Fibroblast of skin of scalp (primary cell): ENCODE data around the gene COG5.
"Not testable (repeated sequence)": the region's sequence is repeated elsewhere in the genome, so short reads cannot be mapped to it uniquely, and the experiment has no call there.

Experiments
- DNase-seq: peaks from one replicate; pipeline ENCODE4 v3.0.0-alpha.2; 2013

COG5 gene

GRCh38 chr7:107172276-107173032 lies 391.3 kb downstream of the COG5 start:
- no peak for DNase-seq

DNA sequence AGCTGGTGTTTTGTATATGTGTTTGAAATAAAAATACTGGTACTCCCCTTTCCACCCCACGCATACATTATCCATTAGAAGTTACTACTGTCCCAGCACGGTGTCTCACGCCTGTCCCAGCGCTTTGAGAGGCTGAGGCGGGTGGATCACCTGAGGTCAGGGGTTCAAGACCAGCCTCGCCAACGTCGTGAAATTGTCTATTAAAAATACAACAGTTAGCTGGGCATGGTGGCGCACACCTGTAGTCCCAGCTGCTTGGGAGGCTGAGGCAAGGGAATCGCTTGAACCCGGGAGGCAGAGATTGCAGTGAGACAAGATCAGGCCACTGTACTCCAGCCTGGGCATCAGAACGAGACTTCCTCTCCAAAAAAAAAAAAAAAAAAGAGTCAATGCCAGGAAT lies 392.2 kb downstream of the COG5 start:
- no peak for DNase-seq

- no peak for DNase-seq
These were observed 393.4 kb downstream of the COG5 start for GRCh38 chr7:107170051-107170915.

- peak; percentile 94 for DNase-seq
These were observed 394.3 kb downstream of the COG5 start for GRCh38 chr7:107169120-107170050.

GRCh38 chr7:107168233-107169119 lies 395.2 kb downstream of the COG5 start, which contains the start of gene HBP1:
HBP1 (plus strand) TSS chr7:107169003; CDS start chr7:107179894, 10,891 bp downstream.
- peak; percentile 100 for DNase-seq

DNA sequence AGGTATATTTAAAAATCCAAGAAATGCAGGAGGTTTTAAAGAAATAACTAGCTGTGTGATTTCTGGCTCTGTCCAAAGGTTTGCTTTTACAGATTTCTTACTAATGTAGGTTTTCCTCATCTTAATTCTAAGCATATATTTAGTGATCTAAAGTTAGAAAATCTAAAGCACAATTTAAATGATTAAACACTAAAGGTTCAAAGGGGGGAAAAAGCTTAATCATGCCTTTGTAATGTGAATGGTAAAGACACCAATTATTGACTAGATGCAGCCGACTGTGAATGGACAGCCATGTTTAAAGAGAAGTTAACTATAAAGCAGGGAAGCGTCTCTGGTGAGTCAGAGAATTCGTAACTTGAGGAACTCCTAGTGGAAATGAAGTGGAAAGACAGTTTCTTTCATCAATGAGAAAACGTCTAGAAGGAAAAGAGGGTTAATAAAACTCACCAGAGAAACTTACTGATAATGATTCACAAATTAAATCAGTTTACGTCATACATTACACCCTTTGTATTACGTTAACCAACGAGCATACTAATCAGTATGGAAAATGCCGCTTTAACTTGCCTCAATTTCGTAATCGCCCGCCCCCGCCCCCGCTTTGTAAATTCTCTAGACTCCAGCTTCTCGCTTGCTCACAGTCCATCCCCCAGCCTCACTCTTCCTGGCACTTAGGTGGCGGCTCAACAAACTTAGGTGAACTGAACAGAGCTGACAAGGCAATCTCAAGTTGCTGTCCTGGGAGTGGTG lies 396.1 kb downstream of the COG5 start:
- peak; percentile 85 for DNase-seq

GRCh38 chr7:107166736-107167426 lies 396.8 kb downstream of the COG5 start:
- no peak for DNase-seq

- DNase-seq: no peak
These were observed 398.4 kb downstream of the COG5 start for GRCh38 chr7:107165341-107165740.

- no peak for DNase-seq
These were observed 399.6 kb downstream of the COG5 start for GRCh38 chr7:107164092-107164491.

DNA sequence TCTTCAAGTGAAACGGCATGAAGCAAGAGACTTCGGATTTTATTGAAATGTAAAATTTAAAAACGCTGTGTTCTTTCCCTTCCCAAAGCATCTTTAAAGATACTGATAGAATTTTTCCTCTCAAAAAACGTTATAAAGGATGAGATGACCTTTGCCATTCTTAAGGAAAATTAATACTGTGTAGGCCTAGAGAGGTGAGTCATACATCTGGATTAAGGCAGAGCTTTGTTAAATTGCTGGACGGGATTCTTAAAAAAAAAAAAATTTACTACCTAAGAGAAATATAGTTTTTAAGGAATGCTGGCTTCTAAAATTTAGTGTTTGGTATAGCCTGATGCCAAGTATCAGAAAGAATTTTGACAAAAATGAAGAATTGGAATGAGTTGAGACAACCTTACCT lies 401.2 kb downstream of the COG5 start:
- DNase-seq: no peak

DNA sequence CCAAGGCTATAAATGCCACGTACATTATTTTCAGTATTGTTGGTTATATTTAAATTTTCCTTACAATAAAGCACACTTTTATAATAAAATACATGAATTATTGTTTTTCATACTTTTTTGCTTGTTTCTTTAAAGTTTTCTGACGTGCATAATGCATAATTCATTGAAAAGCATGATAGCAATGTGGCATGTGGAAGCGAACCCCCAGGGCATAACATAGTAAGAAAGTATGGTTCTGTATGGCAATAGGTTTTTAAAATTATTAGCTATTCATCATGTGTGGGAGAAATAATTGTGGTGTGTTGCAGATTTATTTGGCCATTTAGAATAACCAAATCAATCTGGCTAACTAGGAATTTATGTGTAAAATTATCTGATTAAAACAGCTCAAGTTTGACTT lies 402.3 kb downstream of the COG5 start:
- DNase-seq: no peak

DNA sequence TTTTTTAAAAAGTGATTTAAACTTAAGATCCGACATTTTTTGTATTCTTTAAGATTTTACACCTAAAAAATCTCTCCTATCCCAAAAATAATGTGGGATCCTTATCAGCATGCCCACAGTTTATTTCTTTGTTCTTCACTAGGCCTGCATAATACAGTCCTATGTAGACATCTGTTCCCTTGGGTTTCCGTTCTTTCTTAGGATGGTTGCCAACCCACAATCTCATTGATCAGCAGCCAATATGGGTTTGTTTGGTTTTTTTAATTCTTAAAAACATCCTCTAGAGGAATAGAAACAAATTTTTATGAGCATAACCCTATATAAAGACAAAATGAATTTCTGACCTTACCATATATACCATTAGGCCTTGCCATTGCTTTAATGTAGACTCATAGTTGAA lies 403.3 kb downstream of the COG5 start:
- DNase-seq: no peak

DNA sequence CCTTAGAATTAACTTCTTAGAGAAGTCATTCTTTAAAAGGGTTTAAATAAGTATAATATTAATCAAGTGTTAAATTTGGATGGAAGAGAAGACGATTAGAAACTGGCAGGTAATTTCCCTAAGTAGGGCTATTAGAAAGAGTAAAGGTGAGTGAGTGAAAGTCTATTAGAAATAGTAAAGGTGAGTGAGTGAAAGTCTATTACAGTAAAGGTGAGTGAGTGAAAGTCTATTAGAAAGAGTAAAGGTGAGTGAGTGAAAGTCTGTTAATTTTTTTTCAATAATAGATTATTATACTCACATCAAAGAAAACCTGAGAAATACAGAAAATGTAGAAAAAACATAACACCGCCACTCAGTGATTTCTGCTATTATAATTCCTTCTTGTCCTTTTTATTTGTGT lies 405.7 kb downstream of the COG5 start:
- no peak for DNase-seq

DNA sequence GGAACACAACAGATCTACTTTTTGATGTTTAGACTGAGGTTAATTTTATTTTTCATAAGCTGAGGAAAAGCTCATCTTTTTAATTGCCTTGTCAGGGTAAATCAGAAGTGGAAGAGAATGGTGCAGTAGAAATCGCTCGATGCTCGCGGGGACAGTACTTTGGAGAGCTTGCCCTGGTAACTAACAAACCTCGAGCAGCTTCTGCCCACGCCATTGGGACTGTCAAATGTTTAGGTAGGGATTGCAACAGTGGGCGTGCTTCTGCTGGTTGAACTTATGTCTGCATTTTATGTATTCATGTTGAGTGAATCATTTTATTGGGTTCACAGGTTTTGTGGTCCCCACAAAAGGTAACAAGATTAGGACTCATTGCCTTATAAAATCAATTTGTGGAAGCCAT lies 406.6 kb downstream of the COG5 start:
- no peak for DNase-seq

DNA sequence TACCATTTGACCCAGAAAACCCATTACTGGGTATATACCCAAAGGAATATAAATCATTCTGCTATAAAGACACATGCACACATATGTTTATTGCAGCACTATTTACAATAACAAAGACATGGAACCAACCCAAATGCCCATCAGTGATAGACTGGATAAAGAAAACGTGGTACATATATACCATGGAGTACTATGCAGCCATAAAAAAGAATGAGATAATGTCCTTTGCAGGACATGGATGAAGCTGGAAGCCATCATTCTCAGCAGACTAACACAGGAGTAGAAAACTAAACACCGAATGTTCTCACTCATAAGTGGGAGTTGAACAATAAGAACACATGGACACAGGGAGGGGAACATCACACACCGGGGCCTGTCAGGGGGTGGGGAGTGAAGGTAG lies 408.0 kb downstream of the COG5 start:
- DNase-seq: not testable (repeated sequence)

- DNase-seq: no peak
These were observed 408.9 kb downstream of the COG5 start for GRCh38 chr7:107154826-107155225.

GRCh38 chr7:107152011-107152410 lies 411.7 kb downstream of the COG5 start:
- no peak for DNase-seq
